NCI-H1436 treated with DMSO at 0.1 percent for 48 hours (cell line): ENCODE measurements around the gene IGSF3.

Experiments
- DNase-seq: peaks from one replicate; lab custom pipeline; 2025; lab: John Stamatoyannopoulos, UW

The IGSF3 gene

DNA sequence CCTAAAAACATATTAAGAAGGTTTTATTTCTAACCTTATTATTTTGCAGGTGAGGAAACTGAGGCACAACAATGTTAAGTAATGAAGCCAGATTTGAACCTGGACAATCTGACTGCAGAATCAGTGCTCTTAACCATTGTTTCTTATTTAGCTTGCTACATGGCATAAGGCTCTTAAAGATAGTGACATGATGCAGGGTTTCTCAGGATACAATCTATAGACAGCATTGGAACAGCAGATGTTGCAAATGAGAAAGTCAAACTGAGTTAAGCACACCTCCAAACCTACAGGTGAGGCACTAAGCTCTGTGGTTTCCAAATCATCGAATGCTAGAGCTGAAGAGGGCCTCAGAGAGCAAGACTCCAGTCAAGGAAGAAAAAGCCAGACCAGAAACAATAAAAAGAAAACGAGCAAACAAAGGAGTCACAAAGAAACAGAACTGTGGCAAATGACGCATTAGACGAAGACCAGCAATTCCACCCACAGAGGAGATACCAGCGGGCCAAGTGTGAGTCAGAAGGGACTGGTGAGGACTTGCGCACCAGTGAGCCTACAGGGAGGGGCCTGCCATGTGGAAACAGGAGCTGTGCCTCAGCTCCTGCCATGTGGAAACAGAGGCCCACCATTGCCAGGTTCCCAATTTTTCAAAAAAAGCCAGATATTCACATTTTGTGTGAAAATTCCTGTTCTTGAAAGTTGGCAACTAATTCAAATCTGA lies 111.1 kb downstream of the IGSF3 start:
- no peak for DNase-seq

DNA sequence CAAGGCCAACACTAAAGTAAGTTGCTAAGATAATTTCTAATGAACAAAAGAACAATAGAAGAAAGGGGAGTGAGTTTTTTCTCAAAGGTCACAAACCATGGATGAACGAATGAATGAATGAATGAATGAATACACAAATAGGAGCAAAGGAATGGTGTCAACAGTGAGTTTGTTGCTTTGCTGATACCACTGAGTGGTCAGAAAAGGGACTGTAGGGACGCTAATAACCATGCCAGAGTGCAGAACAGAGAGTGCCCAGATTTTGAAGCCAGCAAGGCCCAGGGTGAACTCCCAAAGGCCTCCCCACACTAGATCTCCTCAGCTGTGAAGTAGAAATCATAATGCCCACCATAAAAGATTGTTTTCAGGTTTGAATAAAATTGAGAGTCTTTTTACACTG lies 112.6 kb downstream of the IGSF3 start:
- no peak for DNase-seq

GRCh38 chr1:116553386-116554115 lies 114.0 kb downstream of the IGSF3 start:
- DNase-seq = no peak

DNA sequence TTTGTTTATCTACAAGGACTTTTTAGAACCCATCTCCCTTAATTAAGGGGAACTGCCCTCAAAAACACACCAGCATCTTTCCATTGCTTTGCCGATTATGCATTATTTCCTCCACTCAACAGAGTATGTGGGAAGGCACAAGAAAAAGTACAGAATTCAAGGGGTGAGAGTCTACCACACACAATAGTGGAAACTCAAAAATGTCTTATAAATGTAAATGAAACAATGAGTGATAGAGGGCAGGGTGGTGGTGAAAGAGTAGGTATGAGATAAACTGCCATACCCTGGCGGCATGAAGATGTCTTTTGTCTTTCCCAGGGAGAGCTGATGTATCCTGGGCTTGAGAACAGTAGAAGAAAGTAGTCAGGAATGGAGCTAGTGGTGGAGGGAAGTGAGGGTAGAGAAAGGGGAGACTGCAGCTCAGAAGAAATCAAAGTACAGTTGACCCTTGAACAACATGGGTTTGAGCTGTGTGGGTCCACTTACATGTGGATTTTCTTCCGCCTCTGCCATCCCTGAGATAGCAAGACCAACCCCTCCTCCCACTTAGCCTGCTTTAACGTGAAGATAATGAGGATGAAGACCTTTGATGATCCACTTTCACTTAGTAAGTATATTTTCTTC lies 121.1 kb downstream of the IGSF3 start:
- no peak for DNase-seq

DNA sequence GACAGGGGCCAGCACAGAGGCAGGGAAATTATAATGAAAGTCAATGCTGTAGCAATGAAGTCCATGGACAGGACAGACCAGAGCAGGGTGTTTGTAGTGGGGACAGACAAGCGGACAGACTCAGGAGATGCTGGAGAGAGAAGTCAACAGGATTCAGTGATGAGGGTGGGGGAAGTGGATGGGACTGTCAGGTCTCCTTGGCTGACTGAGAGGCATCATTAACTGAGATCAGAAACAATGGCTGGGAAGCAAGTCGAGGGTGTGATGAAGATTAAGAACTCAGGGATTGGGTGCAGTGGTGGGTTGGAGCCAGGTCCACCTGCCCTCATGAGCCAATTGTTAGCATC lies 122.2 kb downstream of the IGSF3 start:
- DNase-seq = no peak

GRCh38 chr1:116544588-116545358 lies 122.8 kb downstream of the IGSF3 start:
- DNase-seq = no peak

GRCh38 chr1:116540088-116540487 lies 127.4 kb downstream of the IGSF3 start:
- DNase-seq = no peak

DNA sequence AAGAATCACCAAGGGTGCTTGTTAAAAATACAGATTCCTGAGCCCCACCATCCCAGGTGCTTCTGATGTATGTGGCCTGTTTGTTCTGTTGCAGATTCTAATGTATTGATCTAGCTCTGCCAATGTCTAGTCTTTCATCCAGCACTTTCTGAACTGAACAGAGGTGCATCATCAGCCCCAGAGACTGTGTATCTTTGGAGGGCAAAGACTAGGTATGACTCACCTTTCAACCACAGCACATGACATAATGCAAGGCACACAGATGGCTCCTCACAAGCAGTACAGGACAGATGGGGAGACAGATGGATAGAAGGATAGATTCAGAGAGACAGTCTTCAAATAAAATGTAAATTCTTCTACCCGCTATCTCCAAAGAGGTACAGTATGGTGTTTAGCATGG lies 129.0 kb downstream of the IGSF3 start:
- no peak for DNase-seq

DNA sequence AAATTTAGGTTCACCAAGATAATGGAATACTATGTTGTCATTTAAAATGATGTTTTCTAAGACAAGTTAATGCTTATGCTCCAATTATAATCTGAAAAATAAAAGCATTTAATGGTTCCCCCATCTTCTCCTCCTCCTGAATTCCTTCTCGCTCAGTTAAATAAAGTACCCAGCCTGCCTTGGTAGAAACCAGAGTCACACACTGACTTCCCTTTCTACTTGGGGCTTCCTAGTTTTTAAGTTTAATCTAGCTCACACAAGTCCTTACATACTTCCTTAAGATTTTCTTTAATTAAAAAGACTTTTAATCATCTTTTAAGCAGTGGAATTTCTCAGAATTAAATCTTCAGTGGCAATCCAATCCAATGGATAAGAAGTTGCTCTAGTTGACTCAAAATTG lies 129.6 kb downstream of the IGSF3 start:
- DNase-seq = no peak

DNA sequence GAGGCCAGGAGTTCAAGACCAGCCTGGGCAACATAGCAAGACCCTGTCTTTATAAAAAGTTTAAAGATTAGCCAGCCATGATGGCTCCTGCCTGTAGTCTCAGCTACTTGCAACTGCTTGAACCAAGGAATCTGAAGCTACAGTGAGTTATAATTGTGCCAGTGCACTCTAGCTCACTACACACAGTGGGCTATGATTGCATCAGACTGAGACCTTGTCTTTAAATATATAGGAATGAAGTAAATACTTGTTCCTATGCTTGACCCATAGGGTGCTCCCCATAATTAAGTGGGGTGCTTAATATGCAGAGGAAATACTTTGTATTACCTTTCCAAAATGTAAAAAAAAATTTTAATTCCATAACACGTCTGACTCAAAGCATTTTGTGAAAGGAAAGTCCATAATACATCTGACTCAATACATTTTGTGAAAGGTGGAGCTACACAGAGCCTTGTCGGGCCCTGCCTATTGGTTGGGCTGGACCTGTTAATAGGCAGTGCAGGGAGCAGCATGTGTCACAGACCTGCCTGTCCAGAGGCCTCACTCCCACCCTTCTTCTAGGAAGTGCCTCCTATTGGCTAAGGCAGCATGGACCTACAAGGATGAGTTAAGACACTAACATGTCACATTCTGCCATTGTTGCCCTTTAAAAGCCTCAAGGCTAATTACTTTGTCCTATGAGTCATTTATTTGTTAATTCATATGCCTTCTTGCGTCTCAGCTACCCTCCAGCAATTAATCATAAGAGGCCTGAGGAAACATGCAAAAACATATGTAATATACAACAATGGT lies 130.3 kb downstream of the IGSF3 start:
- no peak for DNase-seq

DNA sequence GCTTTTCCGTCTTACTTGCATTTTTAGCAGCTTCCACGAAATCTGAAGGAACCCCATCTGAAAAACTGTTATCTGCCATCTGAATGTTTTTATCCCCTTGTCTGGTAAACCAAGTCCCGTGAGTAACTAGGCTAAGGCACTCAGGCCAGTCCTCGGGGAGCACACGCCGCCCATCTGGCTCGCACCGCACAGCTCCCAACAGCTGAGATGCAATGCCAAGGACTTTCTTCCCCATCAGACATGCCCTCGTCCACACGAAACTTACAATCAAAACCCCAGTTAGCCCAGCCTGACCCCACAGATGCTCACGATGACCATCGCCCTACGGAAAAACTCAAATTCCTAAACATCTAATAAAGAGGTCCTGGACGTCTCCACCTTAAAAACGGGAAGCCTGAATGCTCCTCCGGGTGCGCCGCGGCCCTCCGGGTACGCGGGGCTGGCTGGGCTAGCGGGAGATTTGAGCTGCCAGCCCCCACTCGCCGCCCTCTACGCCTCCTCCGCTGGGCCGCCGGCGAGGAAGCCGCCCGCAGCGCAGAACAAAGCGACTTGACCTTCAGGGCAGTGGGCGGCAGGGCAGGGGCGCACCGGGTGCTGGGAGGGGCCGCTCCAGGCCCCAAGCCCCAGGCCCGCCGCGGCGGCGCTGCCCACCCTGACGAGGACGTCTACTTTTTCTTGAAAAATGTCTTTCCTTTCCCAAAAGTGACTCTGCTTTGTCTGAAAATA lies 133.4 kb downstream of the IGSF3 start:
- DNase-seq = no peak

DNA sequence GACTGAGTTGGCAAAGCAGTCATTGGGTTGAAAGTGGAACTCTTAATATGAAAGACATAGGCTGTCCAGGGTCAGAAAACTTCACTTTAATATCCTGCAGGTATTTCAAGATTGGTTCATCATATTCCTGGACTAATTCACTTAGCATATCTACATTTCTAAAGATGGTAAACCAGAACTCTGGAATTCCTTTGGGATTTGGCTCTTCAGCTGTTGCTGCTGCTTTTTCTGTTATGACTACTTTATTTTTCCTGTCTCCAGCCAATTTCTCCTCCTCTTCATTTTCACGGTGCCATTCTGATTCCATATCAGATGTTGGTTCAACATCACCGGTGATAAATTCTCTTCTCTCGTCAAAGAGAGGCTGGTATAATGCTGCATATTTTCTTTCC lies 134.1 kb downstream of the IGSF3 start:
- DNase-seq = no peak

DNA sequence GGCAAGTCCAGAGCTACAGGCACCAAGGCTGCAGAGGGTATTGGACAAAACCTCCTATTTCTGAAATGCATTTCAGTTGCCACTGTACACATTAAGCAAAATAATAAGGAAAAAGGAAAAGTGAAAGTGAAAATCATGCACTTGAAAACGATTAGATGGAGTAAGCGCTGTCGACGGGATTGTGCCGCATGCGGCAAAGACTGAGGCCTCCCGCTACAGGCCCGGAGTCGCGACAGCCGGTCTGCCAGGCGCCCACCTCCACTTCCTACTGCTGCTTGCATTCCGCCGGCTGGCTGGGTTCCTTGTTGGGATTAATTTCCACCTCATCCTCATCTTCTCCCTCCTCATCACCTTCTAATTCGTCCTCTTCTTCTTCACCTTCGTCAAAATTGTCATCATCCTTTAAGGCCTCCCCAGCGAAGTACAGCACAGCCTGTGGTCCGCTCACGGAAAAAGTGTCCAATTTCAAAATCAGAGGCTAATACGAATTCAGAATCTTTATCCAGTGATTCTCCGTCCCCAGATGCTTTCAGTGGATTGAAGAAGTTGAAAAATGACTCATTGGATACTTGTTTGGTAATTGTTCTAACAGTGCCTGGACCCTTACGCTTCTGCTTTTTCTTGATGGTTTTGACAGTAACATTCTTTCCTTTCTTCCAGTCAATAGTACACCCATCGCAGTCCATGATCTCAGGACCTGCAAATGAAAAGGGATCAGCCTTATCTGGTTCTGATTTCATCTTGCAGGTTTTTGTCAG lies 134.7 kb downstream of the IGSF3 start:
- DNase-seq = no peak

- no peak for DNase-seq
Measured at GRCh38 chr1:116531917-116532316, 135.6 kb downstream of the IGSF3 start.

DNA sequence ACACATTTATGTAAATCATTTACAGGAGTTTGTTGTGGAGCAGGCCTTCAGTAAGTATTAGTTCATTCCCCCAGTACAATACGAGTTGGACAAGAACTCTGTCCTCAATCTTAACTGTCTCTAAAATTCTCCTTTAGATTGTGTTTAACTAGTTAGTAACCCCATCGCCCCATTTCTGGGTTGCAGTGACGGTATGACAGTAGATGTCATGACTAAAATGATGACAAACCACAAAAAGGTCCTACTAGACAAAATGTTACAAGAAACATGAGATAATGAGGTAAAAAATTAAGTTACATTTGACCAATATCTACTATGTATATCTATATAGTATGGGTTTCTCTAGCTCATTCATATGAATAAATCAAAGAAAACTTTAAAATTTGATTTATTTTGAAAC lies 137.9 kb downstream of the IGSF3 start:
- no peak for DNase-seq

- no peak for DNase-seq
Measured at GRCh38 chr1:116529199-116529631, 138.3 kb downstream of the IGSF3 start.

- no peak for DNase-seq
Measured at GRCh38 chr1:116528329-116529083, 139.0 kb downstream of the IGSF3 start.

DNA sequence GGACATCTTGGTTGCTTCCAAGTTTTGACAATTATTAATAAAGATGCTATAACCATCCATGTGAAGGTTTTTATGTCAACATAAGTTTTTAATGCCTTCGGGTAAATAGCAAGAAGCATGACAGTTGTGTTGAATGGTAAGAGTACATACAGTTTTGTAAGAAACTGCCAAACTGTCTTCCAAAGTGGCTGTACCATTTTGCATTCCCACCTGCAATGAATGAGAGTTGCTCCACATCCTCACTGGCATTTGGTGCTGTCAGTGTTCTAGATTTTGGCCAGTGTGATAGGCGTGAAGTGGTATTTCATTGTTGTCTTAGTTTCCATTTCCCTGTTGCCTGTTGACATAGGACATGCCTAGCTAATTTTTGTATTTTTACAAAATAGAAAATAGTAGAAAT lies 142.1 kb downstream of the IGSF3 start:
- DNase-seq = no peak
